Neuronal stem cell (in vitro differentiated cells): ENCODE results near the gene PSPC1.

ENCODE experiments used
- DNase-seq: peaks from one replicate; pipeline ENCODE4 v3.0.0-alpha.2; 2013; ENCODE audit warnings: low spot score
- H2AFZ ChIP-seq: one replicate; pipeline ENCODE4 v1.6.1; 2013; ENCODE audit warnings: mild to moderate bottlenecking, low read length, inconsistent platforms
- H2AK5ac ChIP-seq: 2 replicates; pipeline ENCODE4 v1.6.1; 2013; ENCODE audit warnings: low read depth, mild to moderate bottlenecking, inconsistent platforms, low read length, moderate library complexity, mixed read lengths
- H2BK120ac ChIP-seq: 2 replicates; pipeline ENCODE4 v1.6.1; 2013; ENCODE audit warnings: low read depth, mild to moderate bottlenecking, inconsistent platforms, low read length, moderate library complexity, mixed read lengths
- H2BK12ac ChIP-seq: one replicate; pipeline ENCODE4 v1.6.1; 2013; ENCODE audit warnings: low read length, inconsistent platforms
- H2BK15ac ChIP-seq: 2 replicates; pipeline ENCODE4 v1.6.1; 2013; ENCODE audit warnings: mild to moderate bottlenecking, low read length, inconsistent platforms, mixed read lengths
- H2BK5ac ChIP-seq: one replicate; pipeline ENCODE4 v1.6.1; 2013; ENCODE audit warnings: inconsistent platforms, mild to moderate bottlenecking, low read length, moderate library complexity
- H3K14ac ChIP-seq: one replicate; pipeline ENCODE4 v1.6.1; 2013; ENCODE audit warnings: low read length, inconsistent platforms
- H3K18ac ChIP-seq: 2 replicates; pipeline ENCODE4 v1.6.1; 2013; ENCODE audit warnings: low read length, inconsistent platforms
- H3K23ac ChIP-seq: 2 replicates; pipeline ENCODE4 v1.6.1; 2013; ENCODE audit warnings: low read depth, mild to moderate bottlenecking, mixed read lengths, low read length, inconsistent platforms; ENCODE audit not compliant: poor library complexity
- H3K27ac ChIP-seq: replicated peaks from 3 replicates; pipeline ENCODE4 v1.5.1; 2013; ENCODE audit warnings: low read length, inconsistent platforms
- H3K27me3 ChIP-seq, 3 experiments: 2 replicates each; pipeline ENCODE4 v1.6.1; 2013; ENCODE audit warnings: low read length in 3 of 3, mild to moderate bottlenecking in 2 of 3, inconsistent platforms in 1 of 3, low read depth in 1 of 3, mixed read lengths in 1 of 3, moderate library complexity in 1 of 3; ENCODE audit not compliant: control insufficient read depth in 3 of 3, insufficient read depth in 3 of 3
- H3K36me3 ChIP-seq, 2 donors: replicated peaks in 1 of 2; 2 replicates each; pipeline ENCODE4 v1.6.1; 2013; ENCODE audit warnings: low read length in 2 of 2; ENCODE audit not compliant: control insufficient read depth in 2 of 2, insufficient read depth in 2 of 2
- H3K4ac ChIP-seq: 2 replicates; pipeline ENCODE4 v1.6.1; 2013; ENCODE audit warnings: inconsistent platforms, mild to moderate bottlenecking, low read length, moderate library complexity
- H3K4me1 ChIP-seq, 2 donors: 1 replicate in 1 of 2; 2 replicates in 1 of 2; pipeline ENCODE4 v1.6.1; 2013; ENCODE audit warnings: low read length in 2 of 2, low read depth in 1 of 2; ENCODE audit not compliant: control insufficient read depth in 2 of 2, insufficient read depth in 1 of 2
- H3K4me2 ChIP-seq: one replicate; pipeline ENCODE4 v1.6.1; 2013; ENCODE audit warnings: mild to moderate bottlenecking, low read length, inconsistent platforms; ENCODE audit not compliant: insufficient read depth, poor library complexity, severe bottlenecking
- H3K4me3 ChIP-seq, 2 donors: 2 replicates each; pipeline ENCODE4 v1.5.1; 2013; ENCODE audit warnings: low read length in 2 of 2, mild to moderate bottlenecking in 2 of 2, inconsistent platforms in 1 of 2, moderate library complexity in 1 of 2
- H3K79me1 ChIP-seq: one replicate; pipeline ENCODE4 v1.6.1; 2013; ENCODE audit warnings: low read depth, mild to moderate bottlenecking, inconsistent platforms, low read length, moderate library complexity
- H3K9ac ChIP-seq: one replicate; pipeline ENCODE4 v1.6.1; 2013; ENCODE audit warnings: mild to moderate bottlenecking, low read depth, low read length, inconsistent platforms; ENCODE audit not compliant: poor library complexity
- H3K9me3 ChIP-seq, 2 donors: replicated peaks in 1 of 2; 2 replicates each; pipeline versions ENCODE3 to v1.6.1; 2013; ENCODE audit warnings: low read length in 2 of 2, mild to moderate bottlenecking in 2 of 2, inconsistent platforms in 1 of 2, low read depth in 1 of 2, mixed read lengths in 1 of 2, moderate library complexity in 1 of 2; ENCODE audit not compliant: control insufficient read depth in 2 of 2, insufficient read depth in 1 of 2
- H4K8ac ChIP-seq: one replicate; pipeline ENCODE4 v1.6.1; 2013; ENCODE audit warnings: low read depth, mild to moderate bottlenecking, inconsistent platforms, low read length, moderate library complexity
- H4K91ac ChIP-seq: one replicate; pipeline ENCODE4 v1.6.1; 2013; ENCODE audit warnings: low read length, low read depth, mild to moderate bottlenecking, inconsistent platforms; ENCODE audit not compliant: poor library complexity
- WGBS, 2 donors: extraction: QIAGEN DNeasy Blood & Tissue Kit; methylation state at CpG; one replicate each; pipeline ENCODE4 v1.1.7; 2013; ENCODE audit warnings: missing lambda C conversion rate in 2 of 2, mixed read lengths in 1 of 2; ENCODE audit not compliant: insufficient read length in 2 of 2, insufficient replicate concordance in 1 of 2; ENCODE audit errors: extremely low coverage in 2 of 2; 5-methylcytosine and 5-hydroxymethylcytosine counted together

PSPC1 gene

DNA sequence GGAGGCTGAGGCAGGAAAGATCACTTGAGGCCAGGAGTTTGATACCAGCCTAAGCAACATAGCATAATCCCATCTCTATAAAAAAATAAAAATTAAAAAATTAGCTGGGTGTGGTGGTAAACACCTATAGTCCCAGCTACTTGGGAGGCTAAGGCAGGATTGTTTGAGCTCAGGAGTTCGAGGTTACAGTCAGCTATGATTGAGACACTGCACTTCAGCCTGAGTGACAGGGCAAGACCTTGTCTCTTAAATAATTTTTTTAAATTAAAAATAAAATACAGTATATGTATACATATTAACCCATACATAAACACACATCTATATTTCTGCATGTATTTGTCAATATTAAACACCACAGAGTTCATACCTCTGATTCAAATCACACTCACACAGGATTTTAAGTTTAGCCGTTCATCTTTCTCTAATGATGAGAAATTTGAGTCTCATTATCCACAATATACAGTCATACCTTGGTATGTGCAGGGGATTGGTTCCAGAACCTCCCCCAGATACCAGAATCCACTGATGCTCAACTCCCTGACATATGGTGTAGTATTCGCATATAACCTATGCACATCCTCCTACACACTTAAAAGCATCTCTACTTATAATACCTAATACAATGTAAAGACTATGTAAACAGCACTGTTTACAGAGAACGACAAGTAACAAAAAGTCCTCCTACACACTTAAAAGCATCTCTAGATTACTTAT lies 44.7 kb downstream of the PSPC1 start:
- Histone ChIP-seq H3K18ac (no peak overlapping the region), H2AFZ (no peak overlapping the region), H3K27me3 (no peaks in the 10 kb centered on the region), H2BK15ac (no peak overlapping the region), H3K9ac (no peak overlapping the region), H3K27ac (no peak overlapping the region), H4K91ac (no peak overlapping the region), H2BK5ac (no peak overlapping the region), H3K36me3 (peaks cover 8 to 93% of the 10 kb centered on the region in 2 donors), H3K14ac (no peak overlapping the region), H3K4ac (no peak overlapping the region), H3K4me3 (no peak overlapping the region), H3K79me1 (peaks cover 8% of the 10 kb centered on the region), H2BK120ac (no peak overlapping the region), H3K4me2 (no peak overlapping the region), H3K4me1 (peaks cover 0 to 8% of the 10 kb centered on the region in 2 donors), H3K9me3 (peaks cover 0 to 9% of the 10 kb centered on the region in 2 donors), H2AK5ac (no peak overlapping the region), H3K23ac (no peak overlapping the region), H4K8ac (no peak overlapping the region), H2BK12ac (no peak overlapping the region)
- no peak for DNase-seq
- WGBS, 2 donors = no CpG with 5 or more reads among the region's 4 CpGs

DNA sequence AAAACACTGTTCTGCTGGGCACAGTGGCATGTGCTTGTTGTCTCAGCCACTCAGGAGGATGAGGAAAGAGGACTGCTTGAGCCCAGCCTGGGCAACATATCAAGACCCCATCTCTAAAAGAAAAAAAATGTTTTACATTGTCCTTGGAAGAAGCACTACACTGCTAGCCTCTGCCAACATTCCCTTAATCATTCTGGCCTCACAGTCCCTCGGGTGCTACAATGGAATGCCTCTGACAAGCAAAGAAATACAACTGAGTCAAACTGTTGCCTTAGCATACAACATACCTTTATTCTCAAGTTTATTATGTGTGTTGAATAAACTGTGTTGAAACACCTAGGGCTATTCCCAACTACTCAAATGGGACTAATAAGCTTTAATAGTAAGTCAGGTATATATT lies 56.1 kb downstream of the PSPC1 start:
- no peak overlapping the region for H3K4me3 ChIP-seq
- peaks cover 3% of the 10 kb centered on the region for H3K79me1 ChIP-seq
- no CpG with 5 or more reads among the region's 1 CpG for WGBS, 2 donors
- no peak overlapping the region for H4K8ac ChIP-seq
- no peak overlapping the region for H2BK12ac ChIP-seq
- peaks cover 3 to 93% of the 10 kb centered on the region in 2 donors for H3K36me3 ChIP-seq
- no peak overlapping the region for H3K14ac ChIP-seq
- DNase-seq = no peak
- no peak overlapping the region for H2BK15ac ChIP-seq
- no peak overlapping the region for H3K23ac ChIP-seq
- H3K9ac ChIP-seq = no peak overlapping the region
- H3K27me3 ChIP-seq = no peaks in the 10 kb centered on the region
- H3K4me1 ChIP-seq = no peaks in the 10 kb centered on the region
- no peak overlapping the region for H2AFZ ChIP-seq
- H2BK5ac ChIP-seq = no peak overlapping the region
- H3K4me2 ChIP-seq = no peak overlapping the region
- H3K4ac ChIP-seq = no peak overlapping the region
- no peak overlapping the region for H3K27ac ChIP-seq
- H2BK120ac ChIP-seq = no peak overlapping the region
- peaks cover 0 to 3% of the 10 kb centered on the region in 2 donors for H3K9me3 ChIP-seq
- H2AK5ac ChIP-seq = no peak overlapping the region
- no peak overlapping the region for H3K18ac ChIP-seq
- H4K91ac ChIP-seq = no peak overlapping the region

DNA sequence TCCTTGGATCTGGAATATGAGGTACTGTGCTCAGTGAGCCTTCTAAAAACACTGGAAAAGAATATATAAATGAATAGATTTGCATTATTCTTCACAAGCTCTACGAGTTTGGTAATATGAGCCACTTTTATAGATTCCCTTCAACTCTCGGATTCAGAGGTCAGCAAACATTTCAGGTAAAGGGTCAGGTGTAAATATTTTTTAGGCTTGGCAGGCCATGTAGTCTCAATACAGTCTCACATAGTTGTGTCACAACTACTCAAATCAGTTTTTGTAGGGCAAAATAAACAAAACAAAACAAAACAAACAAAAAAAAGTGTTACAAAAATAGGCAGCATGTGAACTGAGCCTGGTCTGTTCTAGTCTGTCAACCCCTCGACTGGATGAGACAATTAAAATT lies 57.4 kb downstream of the PSPC1 start:
- no peak overlapping the region for H2BK15ac ChIP-seq
- H3K18ac ChIP-seq = no peak overlapping the region
- H2BK5ac ChIP-seq = no peak overlapping the region
- peaks cover 0 to 3% of the 10 kb centered on the region in 2 donors for H3K9me3 ChIP-seq
- H3K4me1 ChIP-seq = no peaks in the 10 kb centered on the region
- DNase-seq = no peak
- no peak overlapping the region for H3K27ac ChIP-seq
- H3K79me1 ChIP-seq = peaks cover 3% of the 10 kb centered on the region
- H2AFZ ChIP-seq = no peak overlapping the region
- H3K4me3 ChIP-seq = no peak overlapping the region
- no peak overlapping the region for H2BK120ac ChIP-seq
- H3K9ac ChIP-seq = no peak overlapping the region
- peaks cover 3 to 95% of the 10 kb centered on the region in 2 donors for H3K36me3 ChIP-seq
- H4K91ac ChIP-seq = no peak overlapping the region
- H2BK12ac ChIP-seq = no peak overlapping the region
- no CpG with 5 or more reads among the region's 3 CpGs for WGBS, 2 donors
- H3K4me2 ChIP-seq = no peak overlapping the region
- H3K14ac ChIP-seq = no peak overlapping the region
- no peaks in the 10 kb centered on the region for H3K27me3 ChIP-seq
- H3K4ac ChIP-seq = no peak overlapping the region
- H2AK5ac ChIP-seq = no peak overlapping the region
- H4K8ac ChIP-seq = no peak overlapping the region
- no peak overlapping the region for H3K23ac ChIP-seq

DNA sequence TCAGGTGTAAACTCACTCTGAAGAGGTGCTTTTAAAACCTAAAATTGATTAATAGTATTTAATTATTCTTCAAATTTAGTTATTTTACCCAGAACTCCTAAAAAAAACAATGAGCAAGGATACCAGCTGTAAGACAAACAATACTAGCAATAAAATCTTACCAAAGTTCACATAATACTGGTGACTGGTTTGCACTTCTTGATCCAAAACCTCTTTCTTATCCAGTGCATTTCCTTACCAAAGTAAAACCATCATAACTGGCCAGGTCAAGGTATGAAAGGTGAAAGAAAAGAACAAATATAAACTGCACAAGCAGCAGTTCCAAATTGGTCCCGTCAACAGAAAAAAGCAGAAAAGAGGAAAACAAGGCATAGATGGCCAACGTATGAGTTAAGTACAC lies 62.7 kb downstream of the PSPC1 start:
- H3K4me3 ChIP-seq = no peak overlapping the region
- no peak overlapping the region for H3K27ac ChIP-seq
- H3K4ac ChIP-seq = no peak overlapping the region
- H2AFZ ChIP-seq = no peak overlapping the region
- H3K23ac ChIP-seq = no peak overlapping the region
- H3K4me1 ChIP-seq = no peaks in the 10 kb centered on the region
- H2BK12ac ChIP-seq = no peak overlapping the region
- no peak overlapping the region for H2BK15ac ChIP-seq
- H3K9ac ChIP-seq = no peak overlapping the region
- H3K79me1 ChIP-seq = peaks cover 1% of the 10 kb centered on the region
- no peak overlapping the region for H4K8ac ChIP-seq
- no CpG with 5 or more reads among the region's 2 CpGs for WGBS, 2 donors
- no peak overlapping the region for H2BK5ac ChIP-seq
- DNase-seq = no peak
- H3K4me2 ChIP-seq = no peak overlapping the region
- no peak overlapping the region for H3K18ac ChIP-seq
- H4K91ac ChIP-seq = no peak overlapping the region
- H3K27me3 ChIP-seq = no peaks in the 10 kb centered on the region
- H3K14ac ChIP-seq = no peak overlapping the region
- H3K9me3 ChIP-seq = no peaks in the 10 kb centered on the region
- peaks cover 2 to 79% of the 10 kb centered on the region in 2 donors for H3K36me3 ChIP-seq
- H2BK120ac ChIP-seq = no peak overlapping the region
- H2AK5ac ChIP-seq = no peak overlapping the region
